Psoas muscle (tissue), 8 donors: ENCODE data around the gene MAST4. TPM values are rescaled to one million over a fixed set of nuclear protein-coding genes. Genes with fewer than 3 reads are reported as not detected.

ENCODE experiments used
- ATAC-seq, 4 donors: fragments of 200-7000 bp; cut with Tn5 transposase; one replicate each; pipeline ENCODE4 v1.9.1; 2020; ENCODE audit warnings: moderate library complexity in 3 of 4, mild to moderate bottlenecking in 2 of 4
- DNase-seq, 2 donors: peaks; one replicate each; pipeline ENCODE4 v3.0.0-alpha.2; 2020
- H3K27ac ChIP-seq: fragments of 200-600 bp; one replicate; pipeline ENCODE4 v1.8.0; 2022
- H3K27me3 ChIP-seq, 3 donors: fragments of 200-600 bp in 1 of 3; one replicate each; pipeline versions ENCODE4 v1.6.1 to v1.8.0; 2013 to 2022; ENCODE audit warnings: low read length in 2 of 3, mild to moderate bottlenecking in 2 of 3, moderate library complexity in 1 of 3; ENCODE audit not compliant: insufficient read depth in 3 of 3
- H3K36me3 ChIP-seq, 2 donors: fragments of 200-600 bp in 1 of 2; one replicate each; pipeline versions ENCODE4 v1.6.1 to v1.8.0; 2013 to 2022; ENCODE audit warnings: low read depth in 1 of 2, mild to moderate bottlenecking in 1 of 2, moderate library complexity in 1 of 2; ENCODE audit not compliant: insufficient read depth in 1 of 2
- H3K4me1 ChIP-seq: fragments of 200-600 bp; one replicate; pipeline ENCODE4 v1.8.0; 2022
- H3K4me3 ChIP-seq: fragments of 200-600 bp; one replicate; pipeline ENCODE4 v1.8.0; 2022; ENCODE audit warnings: mild to moderate bottlenecking
- H3K9me3 ChIP-seq: fragments of 200-600 bp; one replicate; pipeline ENCODE4 v1.8.0; 2022
- WGBS, 3 donors: extraction: QIAGEN DNeasy Blood & Tissue Kit; methylation state at CpG; one replicate each; pipeline versions ENCODE4 v1.1.6 to v1.1.7; 2013; 5-methylcytosine and 5-hydroxymethylcytosine counted together
- intact Hi-C, 2 donors: fragments of 100-400 bp; cut with DNase I; formaldehyde crosslinking; loops; one replicate each; pipeline versions ENCODE4 v1.11.0 to v1.14.2; 2022
- polyA plus RNA-seq, 3 donors: library from polyadenylated mRNA; stranded (reverse); fragments of 200-250 nt; gene quantifications; one replicate each; pipeline ENCODE4 v1.2.3, GENCODE V29; 2013
- total RNA-seq, 4 donors: library from RNA; stranded (reverse); fragmentation: NEBNext Ultra II Directional in 2 of 4; extraction: Animal tissue kit (Norgen Biotek cat#: 25700) in 2 of 4; gene quantifications; one replicate each; pipeline versions ENCODE4 v1.2.1 to v1.2.4, GENCODE V29; 2021 to 2023
- TF ChIP-seq, protein P1 (sequence below): fragments of 200-600 bp; IDR thresholded peaks from one replicate; pipeline ENCODE4 v1.8.0; 2022; ENCODE audit warnings: antibody characterized with exemption
- donor health status: healthy with polysubstance abuse.
- donor health status: DM: no; HTN: no; CAD: no; lungs with moderate emphysema.
- donor health status: Bipolar disorder and iron deficiency.
- donor health status: healthy.
- donor health status: DM: yes; HTN: yes; CAD: no.
- donor health status: DM: no; HTN: no; CAD: no.
- donor health status: DM: no; HTN: no; CAD: no.
- donor health status: DM: yes; HTN: yes; CAD: no.

Gene MAST4
- total and polyA plus RNA-seq, 7 donors: 3.2 to 123 (median 12.1) TPM

DNA sequence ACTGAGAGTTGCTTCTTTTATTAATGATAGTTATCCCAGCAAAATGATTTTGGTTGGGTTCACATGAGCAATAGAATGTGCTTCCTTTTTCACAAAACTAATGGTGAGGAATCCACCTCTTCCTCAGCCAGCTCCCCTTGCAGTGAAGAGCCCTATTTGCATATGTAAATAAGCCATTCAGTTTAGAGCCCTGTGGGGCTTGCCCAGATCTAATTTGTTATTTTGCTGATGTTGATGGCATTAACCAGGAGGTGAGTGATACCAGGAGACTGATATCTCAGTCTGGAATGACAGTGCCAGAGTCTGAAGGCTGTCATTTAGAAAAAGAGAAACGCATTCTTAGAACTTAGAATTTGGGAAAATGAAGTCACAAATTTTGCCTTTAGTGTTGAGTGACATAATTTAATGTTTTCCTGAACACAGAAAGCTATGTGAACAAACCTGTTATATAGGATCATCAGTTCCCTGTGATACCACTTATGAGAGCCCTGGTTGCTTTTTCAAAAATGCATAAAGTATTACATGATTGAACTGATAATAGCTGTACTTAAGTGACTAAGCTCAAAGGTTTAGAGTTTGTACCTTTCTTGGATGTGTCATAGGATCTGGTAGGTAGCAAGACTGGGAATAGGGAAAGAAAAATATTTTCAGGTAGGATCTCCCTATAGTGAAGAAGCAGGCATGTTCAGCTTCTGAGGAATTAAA is 271.6 kb downstream of the MAST4 start:
- Histone ChIP-seq H3K27ac (no peak overlapping the region), H3K36me3 (no peaks in the 10 kb centered on the region), H3K9me3 (no peaks in the 10 kb centered on the region), H3K27me3 (no peaks in the 10 kb centered on the region), H3K4me1 (no peaks in the 10 kb centered on the region), H3K4me3 (no peak overlapping the region)
- no peak for DNase-seq
- WGBS, 3 donors: 92 to 95% (median 94%) methylated on average over 1 of the region's 1 CpG
- TF ChIP-seq, protein P1, sequence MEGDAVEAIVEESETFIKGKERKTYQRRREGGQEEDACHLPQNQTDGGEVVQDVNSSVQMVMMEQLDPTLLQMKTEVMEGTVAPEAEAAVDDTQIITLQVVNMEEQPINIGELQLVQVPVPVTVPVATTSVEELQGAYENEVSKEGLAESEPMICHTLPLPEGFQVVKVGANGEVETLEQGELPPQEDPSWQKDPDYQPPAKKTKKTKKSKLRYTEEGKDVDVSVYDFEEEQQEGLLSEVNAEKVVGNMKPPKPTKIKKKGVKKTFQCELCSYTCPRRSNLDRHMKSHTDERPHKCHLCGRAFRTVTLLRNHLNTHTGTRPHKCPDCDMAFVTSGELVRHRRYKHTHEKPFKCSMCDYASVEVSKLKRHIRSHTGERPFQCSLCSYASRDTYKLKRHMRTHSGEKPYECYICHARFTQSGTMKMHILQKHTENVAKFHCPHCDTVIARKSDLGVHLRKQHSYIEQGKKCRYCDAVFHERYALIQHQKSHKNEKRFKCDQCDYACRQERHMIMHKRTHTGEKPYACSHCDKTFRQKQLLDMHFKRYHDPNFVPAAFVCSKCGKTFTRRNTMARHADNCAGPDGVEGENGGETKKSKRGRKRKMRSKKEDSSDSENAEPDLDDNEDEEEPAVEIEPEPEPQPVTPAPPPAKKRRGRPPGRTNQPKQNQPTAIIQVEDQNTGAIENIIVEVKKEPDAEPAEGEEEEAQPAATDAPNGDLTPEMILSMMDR: no peak
- intact Hi-C loops: no loop called here
- ATAC-seq: no peak

DNA sequence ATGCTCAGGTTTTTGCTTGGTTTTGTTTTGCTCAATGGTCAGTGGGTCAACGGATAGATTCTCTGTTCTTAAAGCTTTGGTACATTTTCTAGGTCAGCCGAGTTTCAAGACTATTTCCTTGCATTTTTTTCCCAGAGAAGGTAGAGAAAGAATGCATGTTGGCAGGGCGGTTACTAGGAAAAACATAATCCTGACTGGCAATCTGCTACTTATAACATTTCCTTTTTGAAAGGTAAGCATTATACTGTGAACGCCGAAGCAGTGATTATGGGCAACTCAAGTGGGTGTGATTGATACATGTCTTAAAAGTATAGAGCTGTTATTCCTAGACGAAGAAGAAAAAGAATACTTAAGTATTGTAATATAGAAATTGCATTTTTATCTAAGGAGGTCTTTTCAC is 273.2 kb downstream of the MAST4 start:
- TF ChIP-seq, protein P1: no peak
- H3K4me3 ChIP-seq: no peak overlapping the region
- H3K9me3 ChIP-seq: no peaks in the 10 kb centered on the region
- intact Hi-C loops: no loop called here
- no peak for ATAC-seq
- no peaks in the 10 kb centered on the region for H3K36me3 ChIP-seq
- DNase-seq: no peak
- 73 to 81% (median 77%) methylated on average over 6 of the region's 6 CpGs for WGBS, 3 donors
- no peaks in the 10 kb centered on the region for H3K4me1 ChIP-seq
- H3K27ac ChIP-seq: no peak overlapping the region
- H3K27me3 ChIP-seq: no peaks in the 10 kb centered on the region

DNA sequence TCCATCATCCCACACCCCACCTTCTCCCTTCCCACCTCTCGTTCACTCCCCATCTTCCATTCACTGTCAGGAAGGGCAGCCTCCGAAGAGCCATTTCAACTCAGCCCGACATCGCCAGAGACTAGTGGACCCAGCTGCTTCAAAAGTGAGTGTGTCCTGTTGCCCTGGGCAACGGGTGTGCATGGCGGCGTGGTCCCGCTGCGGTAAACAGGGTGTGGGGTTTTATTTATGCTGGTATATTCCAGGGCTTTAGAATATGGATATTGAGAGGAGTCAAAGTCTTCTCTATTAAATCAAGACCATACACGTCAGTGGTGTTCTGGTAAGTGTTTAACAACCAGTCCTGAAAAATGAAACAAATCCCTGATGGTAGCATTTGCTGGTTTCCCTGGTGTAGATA is 274.5 kb downstream of the MAST4 start:
- intact Hi-C loops: no loop called here
- Histone ChIP-seq H3K27me3 (no peaks in the 10 kb centered on the region), H3K4me1 (no peaks in the 10 kb centered on the region), H3K27ac (no peak overlapping the region), H3K9me3 (no peaks in the 10 kb centered on the region), H3K4me3 (no peak overlapping the region), H3K36me3 (no peaks in the 10 kb centered on the region)
- TF ChIP-seq, protein P1: no peak
- DNase-seq (no peak), ATAC-seq (no peak)
- WGBS, 3 donors: 92 to 94% (median 94%) methylated on average over 10 of the region's 10 CpGs

DNA sequence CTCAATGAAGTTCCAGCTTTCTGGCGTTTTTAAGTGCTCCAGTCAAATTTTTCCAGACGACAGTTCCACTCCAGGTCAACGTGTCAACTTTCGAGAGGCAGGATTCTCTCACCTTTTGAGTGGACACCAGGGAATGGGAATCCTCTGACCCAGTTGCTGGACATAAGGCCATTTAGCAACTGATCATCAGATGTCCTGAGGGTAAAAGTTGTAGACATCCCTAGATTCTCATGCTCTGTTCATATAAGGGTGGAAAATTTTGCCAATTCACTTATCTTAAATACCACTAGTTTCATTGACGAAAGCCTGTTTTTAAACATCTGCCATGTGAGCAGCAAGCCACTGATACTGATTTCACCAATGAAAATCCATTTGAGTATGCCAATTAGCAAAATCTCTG is 275.5 kb downstream of the MAST4 start:
- 69 to 75% (median 73%) methylated on average over 5 of the region's 5 CpGs for whole genome bisulfite sequencing, 3 donors
- intact Hi-C loops: no loop called here
- Histone ChIP-seq H3K9me3 (no peaks in the 10 kb centered on the region), H3K4me3 (no peak overlapping the region), H3K27me3 (no peaks in the 10 kb centered on the region), H3K4me1 (no peaks in the 10 kb centered on the region), H3K27ac (no peak overlapping the region), H3K36me3 (no peaks in the 10 kb centered on the region)
- no peak for DNase-seq
- TF ChIP-seq, protein P1: no peak
- ATAC-seq: no peak
